Measurements from ENCODE around the gene NLGN4Y.

The NLGN4Y gene

GRCh38 chrY:14586725-14587124 is 62.4 kb downstream of the NLGN4Y start:
- in situ Hi-C loops (cut with MboI; ENCODE audit: low sequenced_read_pairs, unreplicated experiment), result no loop called here
- DNase-seq (ENCODE audit: low spot score), result no peak
- no peak for TF ChIP-seq CTCF (IDR thresholded peaks at IDR 0.05; ENCODE audit: borderline replicate concordance, control extremely low read depth, extremely low read depth, insufficient read depth, missing control alignments)

DNA sequence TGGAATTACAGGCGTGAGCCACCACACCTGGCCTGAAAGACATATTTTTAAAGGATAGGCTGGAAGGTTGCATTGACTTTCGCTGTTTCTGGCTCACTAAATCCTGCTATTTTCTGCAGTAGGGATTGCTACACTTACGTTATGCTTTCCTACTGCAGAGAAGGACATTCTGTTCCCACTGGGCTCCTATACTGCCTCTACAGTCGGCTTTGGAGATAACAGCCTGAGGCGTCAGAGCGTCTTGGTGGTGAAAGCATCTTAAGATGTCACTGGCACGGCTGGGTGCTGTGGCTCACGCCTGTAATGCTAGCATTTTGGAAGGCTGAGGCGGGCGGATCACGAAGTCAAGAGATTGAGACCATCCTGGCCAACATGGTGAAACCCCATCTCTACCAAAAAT is 77.0 kb downstream of the NLGN4Y start:
- no peak for DNase-seq (ENCODE audit: low spot score)
- in situ Hi-C loops (cut with MboI; ENCODE audit: low sequenced_read_pairs, unreplicated experiment), result no loop called here
- TF ChIP-seq CTCF (IDR thresholded peaks at IDR 0.05; ENCODE audit: borderline replicate concordance, control extremely low read depth, extremely low read depth, insufficient read depth, missing control alignments), result no peak

DNA sequence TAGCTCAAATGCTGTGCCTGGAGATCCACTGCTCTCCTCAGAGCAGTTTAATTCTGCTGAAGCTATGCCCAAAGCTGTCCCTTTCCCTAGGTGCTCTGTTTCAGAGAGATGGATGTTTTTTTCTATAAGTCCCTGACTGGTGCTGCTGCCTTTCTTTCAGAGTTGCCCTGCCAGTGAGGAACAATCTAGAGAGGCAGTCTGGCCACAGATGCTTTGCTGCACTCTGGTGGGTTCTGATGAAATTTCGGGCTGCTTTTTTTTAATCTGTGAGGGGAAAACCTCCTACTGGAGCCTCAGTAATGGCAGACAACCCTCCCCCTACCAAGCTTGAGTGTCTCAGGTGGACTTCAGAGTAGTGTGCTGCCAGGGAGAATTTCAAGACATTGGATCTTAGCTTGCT is 93.3 kb downstream of the NLGN4Y start:
- DNase-seq (ENCODE audit: low spot score), result no peak
- in situ Hi-C loops (cut with MboI; ENCODE audit: low sequenced_read_pairs, unreplicated experiment), result no loop called here
- no peak for TF ChIP-seq CTCF (IDR thresholded peaks at IDR 0.05; ENCODE audit: borderline replicate concordance, control extremely low read depth, extremely low read depth, insufficient read depth, missing control alignments)

- in situ Hi-C loops (cut with MboI; ENCODE audit: low sequenced_read_pairs, unreplicated experiment), result no loop called here
- no peak for DNase-seq (ENCODE audit: low spot score)
- no peak for TF ChIP-seq CTCF (IDR thresholded peaks at IDR 0.05; ENCODE audit: borderline replicate concordance, control extremely low read depth, extremely low read depth, insufficient read depth, missing control alignments)
Observed at GRCh38 chrY:14618513-14618912, 94.2 kb downstream of the NLGN4Y start.

GRCh38 chrY:14628208-14628607 is 103.9 kb downstream of the NLGN4Y start:
- no peak for DNase-seq (ENCODE audit: low spot score)
- TF ChIP-seq CTCF (IDR thresholded peaks at IDR 0.05; ENCODE audit: borderline replicate concordance, control extremely low read depth, extremely low read depth, insufficient read depth, missing control alignments), result no peak
- in situ Hi-C loops (cut with MboI; ENCODE audit: low sequenced_read_pairs, unreplicated experiment), result no loop called here

GRCh38 chrY:14631676-14632075 is 107.3 kb downstream of the NLGN4Y start:
- in situ Hi-C loops (cut with MboI; ENCODE audit: low sequenced_read_pairs, unreplicated experiment), result no loop called here
- TF ChIP-seq CTCF (IDR thresholded peaks at IDR 0.05; ENCODE audit: borderline replicate concordance, control extremely low read depth, extremely low read depth, insufficient read depth, missing control alignments), result no peak
- no peak for DNase-seq (ENCODE audit: low spot score)

DNA sequence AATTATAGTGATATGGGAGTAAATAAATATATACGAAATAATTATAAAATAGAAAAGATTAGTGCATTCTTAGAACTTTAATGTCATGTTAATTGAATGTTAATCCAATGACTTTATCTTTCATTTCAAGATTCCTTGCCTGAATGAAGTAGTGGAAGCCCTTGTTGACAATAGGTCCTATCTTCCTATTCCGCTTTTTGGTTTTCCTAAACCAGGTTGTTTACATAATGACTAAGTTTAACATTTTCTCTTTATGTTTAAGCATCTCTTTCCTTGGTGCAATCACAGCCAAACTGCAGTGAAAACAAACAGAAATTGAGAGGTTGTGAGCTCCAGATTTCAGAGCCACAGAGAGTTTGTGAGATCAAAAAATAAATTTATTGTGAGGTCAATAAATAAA is 109.4 kb downstream of the NLGN4Y start:
- in situ Hi-C loops (cut with MboI; ENCODE audit: low sequenced_read_pairs, unreplicated experiment), result no loop called here
- no peak for DNase-seq (ENCODE audit: low spot score)
- TF ChIP-seq CTCF (IDR thresholded peaks at IDR 0.05; ENCODE audit: borderline replicate concordance, control extremely low read depth, extremely low read depth, insufficient read depth, missing control alignments), result no peak
